GM12875 (cell line): Measurements from ENCODE around the gene ANKRD2.

Experiments used
- H3K4me3 ChIP-seq: one replicate; pipeline ENCODE4 v1.5.1; 2011; ENCODE audit warnings: low read depth, low read length, control low read depth
- CTCF ChIP-seq: IDR thresholded peaks from 2 replicates; pipeline ENCODE4 v1.5.1; 2011; ENCODE audit warnings: low read depth, mild to moderate bottlenecking, control low read depth, inconsistent platforms, low read length, moderate library complexity, borderline replicate concordance; ENCODE audit not compliant: insufficient read depth

The ANKRD2 gene

GRCh38 chr10:97598407-97599271 lies 26.1 kb downstream of the ANKRD2 start:
- no peak for TF ChIP-seq CTCF
- H3K4me3 ChIP-seq, result no peak overlapping the region

- TF ChIP-seq CTCF, result no peak
- no peak overlapping the region for H3K4me3 ChIP-seq
Observed at GRCh38 chr10:97599272-97599619, 26.7 kb downstream of the ANKRD2 start.

GRCh38 chr10:97600616-97601015 lies 28.0 kb downstream of the ANKRD2 start:
- H3K4me3 ChIP-seq, result no peak overlapping the region
- TF ChIP-seq CTCF, result no peak

GRCh38 chr10:97601268-97602215 lies 29.0 kb downstream of the ANKRD2 start:
- no peak overlapping the region for H3K4me3 ChIP-seq
- no peak for TF ChIP-seq CTCF

GRCh38 chr10:97607095-97607636 lies 34.6 kb downstream of the ANKRD2 start:
- TF ChIP-seq CTCF, result no peak
- H3K4me3 ChIP-seq, result no peak overlapping the region

DNA sequence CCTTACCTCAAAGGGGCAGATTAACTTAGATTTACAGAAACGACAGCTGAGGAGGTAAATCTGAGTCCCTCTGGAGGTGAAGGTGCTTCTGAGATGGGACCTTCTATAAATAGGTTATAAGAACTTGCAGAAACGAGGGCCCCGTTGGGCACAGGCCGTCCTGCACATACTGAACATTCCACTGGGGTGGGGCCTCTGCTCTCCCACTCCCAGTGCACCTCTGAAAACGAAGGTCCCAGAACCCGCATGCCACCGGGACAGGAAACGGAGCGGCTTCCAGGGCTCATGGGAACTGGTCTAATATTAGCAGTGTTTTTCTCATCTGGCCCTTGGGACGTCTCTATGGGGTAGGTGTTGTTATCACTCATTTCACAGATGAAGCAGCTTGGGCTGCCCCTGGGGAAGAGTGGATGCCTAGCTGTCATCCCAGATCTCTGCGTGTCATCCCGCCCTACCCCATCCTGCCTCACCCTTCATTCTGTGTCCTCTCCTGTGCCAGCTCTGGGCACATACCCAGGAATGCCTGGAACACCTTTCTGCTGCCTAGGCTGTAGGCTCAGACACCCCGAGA lies 36.5 kb downstream of the ANKRD2 start:
- no peak for TF ChIP-seq CTCF
- no peak overlapping the region for H3K4me3 ChIP-seq
